ENCODE measurements around the gene DOCK4. TPM values are rescaled to one million over a fixed set of nuclear protein-coding genes. Genes with fewer than 3 reads are reported as not detected.
A peak's percentile ranks its signal among the peaks of the same experiment; 100 is the strongest.

DOCK4 gene
- polyA plus RNA-seq, 2 of the 4 experiments (the other 2 are of a cell fraction), result 13.7 to 15.7 TPM

- DNase-seq (ENCODE audit: low read depth in 1 of 2, low spot score in 1 of 2) (no peak), FAIRE-seq (no peak), ATAC-seq (no peak)
- Histone ChIP-seq H3K9me3 (0 out of 3 replicates have a peak, but pooled peaks cover 2% of the 10 kb centered on the region), H3K4me2 (no peak overlapping the region), H3K4me1 (peaks cover 63% of the 10 kb centered on the region), H3K4me3 (no peak overlapping the region), H3K27ac (peak overlapping the region in 1 of 2 experiments; percentile 77; a peak in 1 of 6 replicates)
- 84% methylated on average over 6 of the region's 6 CpGs for WGBS (ENCODE audit: missing lambda C conversion rate)
- POLR2A ChIA-PET, result no interaction called here
- TF ChIP-seq RARB (CRISPR knock-in tag; IDR thresholded peaks at IDR 0.05) (no peak), HES2 (IDR thresholded peaks at IDR 0.05) (no peak), EP300 (IDR thresholded peaks at IDR 0.05) (no peak), BCL3 (IDR thresholded peaks at IDR 0.05) (no peak), GATA3 (IDR thresholded peaks at IDR 0.05; ENCODE audit: borderline replicate concordance) (no peak), NR3C1 (IDR thresholded peaks at IDR 0.05) (no peak), CBX2 (IDR thresholded peaks at IDR 0.05; ENCODE audit: borderline replicate concordance, low read depth) (no peak), PBX3 (IDR thresholded peaks at IDR 0.05) (no peak), PHF8 (IDR thresholded peaks at IDR 0.05; ENCODE audit: borderline replicate concordance, low read depth) (no peak), CHD4 (IDR thresholded peaks at IDR 0.05; ENCODE audit: borderline replicate concordance) (no peak), FOXS1 (CRISPR knock-in tag; IDR thresholded peaks at IDR 0.05) (no peak), HOXB5 (CRISPR knock-in tag; IDR thresholded peaks at IDR 0.05) (no peak), ZNF302 (CRISPR knock-in tag; IDR thresholded peaks at IDR 0.05) (no peak), KDM5A (IDR thresholded peaks at IDR 0.05) (no peak)
- TF ChIP-seq, protein P1, sequence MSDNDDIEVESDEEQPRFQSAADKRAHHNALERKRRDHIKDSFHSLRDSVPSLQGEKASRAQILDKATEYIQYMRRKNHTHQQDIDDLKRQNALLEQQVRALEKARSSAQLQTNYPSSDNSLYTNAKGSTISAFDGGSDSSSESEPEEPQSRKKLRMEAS (IDR thresholded peaks at IDR 0.05), result no peak
- TF ChIP-seq, protein P2, sequence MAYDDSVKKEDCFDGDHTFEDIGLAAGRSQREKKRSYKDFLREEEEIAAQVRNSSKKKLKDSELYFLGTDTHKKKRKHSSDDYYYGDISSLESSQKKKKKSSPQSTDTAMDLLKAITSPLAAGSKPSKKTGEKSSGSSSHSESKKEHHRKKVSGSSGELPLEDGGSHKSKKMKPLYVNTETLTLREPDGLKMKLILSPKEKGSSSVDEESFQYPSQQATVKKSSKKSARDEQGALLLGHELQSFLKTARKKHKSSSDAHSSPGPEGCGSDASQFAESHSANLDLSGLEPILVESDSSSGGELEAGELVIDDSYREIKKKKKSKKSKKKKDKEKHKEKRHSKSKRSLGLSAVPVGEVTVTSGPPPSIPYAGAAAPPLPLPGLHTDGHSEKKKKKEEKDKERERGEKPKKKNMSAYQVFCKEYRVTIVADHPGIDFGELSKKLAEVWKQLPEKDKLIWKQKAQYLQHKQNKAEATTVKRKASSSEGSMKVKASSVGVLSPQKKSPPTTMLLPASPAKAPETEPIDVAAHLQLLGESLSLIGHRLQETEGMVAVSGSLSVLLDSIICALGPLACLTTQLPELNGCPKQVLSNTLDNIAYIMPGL (CRISPR knock-in tag; IDR thresholded peaks at IDR 0.05; ENCODE audit: borderline replicate concordance), result no peak
- CTCF ChIA-PET, result interaction anchor here (0.6 to 0.7 kb wide), 2 partner anchors 110 to 145 kb away, joined by 3 read pairs; no protein-coding TSS in a partner anchor
Observed at GRCh38 chr7:112197322-112197721, 8.9 kb downstream of the DOCK4 start.

DNA sequence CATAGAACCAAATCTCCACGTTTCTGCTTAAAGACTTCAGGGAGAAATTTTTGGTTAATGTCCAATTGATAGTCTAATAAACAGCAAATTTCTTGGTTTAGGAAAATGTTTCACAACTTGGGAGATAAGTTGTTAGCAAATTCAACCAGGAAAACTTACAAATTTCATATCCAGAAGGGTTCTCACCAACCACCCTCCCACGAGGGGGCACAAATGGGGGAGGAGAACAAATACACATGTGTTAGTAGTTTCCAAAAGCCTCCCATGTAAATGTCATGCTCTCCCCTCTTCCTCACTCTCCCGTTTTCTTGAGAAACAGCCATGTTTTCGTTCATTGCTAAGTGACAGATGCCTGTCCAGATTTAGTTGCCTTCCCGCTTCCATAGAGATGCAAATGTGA lies 10.5 kb downstream of the DOCK4 start:
- Histone ChIP-seq H3K27ac (no peak overlapping the region), H3K4me1 (peaks cover 65% of the 10 kb centered on the region), H3K4me2 (no peak overlapping the region), H3K4me3 (no peak overlapping the region), H3K9me3 (0 out of 3 replicates have a peak, but pooled peaks cover 2% of the 10 kb centered on the region)
- CTCF ChIA-PET, result no interaction called here
- POLR2A ChIA-PET, result no interaction called here
- FAIRE-seq (no peak), ATAC-seq (no peak), DNase-seq (ENCODE audit: low read depth in 1 of 2, low spot score in 1 of 2) (no peak)
- 67% methylated on average over 5 of the region's 5 CpGs for WGBS (ENCODE audit: missing lambda C conversion rate)
- no peak for TF ChIP-seq FOSB (CRISPR knock-in tag; IDR thresholded peaks at IDR 0.05)
- no peak for TF ChIP-seq ZSCAN20 (CRISPR knock-in tag; IDR thresholded peaks at IDR 0.05)
- TF ChIP-seq REST (IDR thresholded peaks at IDR 0.05), result no peak
